GM21717 (cell line): Measurements from ENCODE around the gene CPSF4.

Experiments used
- ATAC-seq: cut with Tn5 transposase; IDR thresholded peaks from one replicate; pipeline ENCODE4 v1.9.1; 2021; ENCODE audit warnings: mild to moderate bottlenecking, moderate library complexity; ENCODE audit not compliant: unreplicated experiment

CPSF4 gene

DNA sequence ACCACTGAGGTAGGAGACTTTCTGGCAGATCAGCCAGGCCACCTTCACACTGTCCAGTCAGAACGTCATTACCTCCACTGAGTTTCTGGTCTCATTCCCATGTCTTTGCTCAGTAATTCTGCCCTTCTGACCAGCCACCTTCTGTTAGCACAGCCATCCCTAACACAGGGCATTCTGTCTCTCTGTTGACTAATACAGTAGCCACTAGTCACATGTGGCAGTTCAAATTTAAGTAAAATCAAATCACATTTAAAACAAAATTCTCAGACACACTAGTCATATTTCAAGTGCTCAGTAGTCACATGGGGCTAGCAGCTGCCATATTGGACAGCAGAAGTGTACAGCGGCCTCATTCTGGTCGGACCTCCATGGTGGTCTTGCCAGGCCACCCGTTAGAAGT, 7.4 kb downstream of the CPSF4 start:
- no peak for ATAC-seq

DNA sequence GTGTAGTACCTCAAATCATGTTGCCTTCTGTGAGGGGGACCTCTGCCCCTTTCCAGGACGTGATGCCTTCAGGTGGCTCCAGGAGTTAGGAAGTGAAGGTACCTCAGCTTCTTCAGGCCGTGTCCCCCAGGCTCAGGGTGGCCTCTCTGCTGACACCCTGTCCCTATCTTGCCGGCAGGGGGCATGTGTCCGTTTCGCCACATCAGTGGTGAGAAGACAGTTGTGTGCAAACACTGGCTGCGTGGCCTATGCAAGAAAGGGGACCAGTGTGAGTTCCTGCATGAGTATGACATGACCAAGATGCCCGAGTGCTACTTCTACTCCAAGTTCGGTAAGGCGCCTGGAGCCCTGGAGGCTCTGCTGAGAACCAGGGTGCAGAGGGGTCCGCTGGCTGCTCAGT, 9.2 kb downstream of the CPSF4 start:
- no peak for ATAC-seq

DNA sequence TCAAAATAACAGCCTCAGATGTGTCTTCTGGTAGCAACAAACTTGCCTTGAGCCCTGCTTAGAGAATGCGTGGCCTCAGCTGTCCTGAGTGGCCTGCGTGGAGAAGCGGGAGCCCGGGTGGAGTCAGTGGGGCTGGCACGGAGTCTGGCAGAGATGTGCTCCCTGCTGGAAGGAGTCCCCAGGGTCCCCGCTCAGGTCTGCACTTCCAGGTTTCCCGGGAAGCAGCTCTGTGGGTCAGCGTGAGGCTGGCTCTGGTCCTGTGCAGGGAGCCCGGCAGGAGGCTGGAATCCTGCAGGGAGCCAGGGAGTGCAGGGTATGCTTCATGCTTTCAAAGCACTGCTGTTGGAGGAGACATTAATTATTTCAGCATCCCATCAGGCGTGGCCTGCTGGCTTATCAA, 10.1 kb downstream of the CPSF4 start:
- ATAC-seq, result no peak

DNA sequence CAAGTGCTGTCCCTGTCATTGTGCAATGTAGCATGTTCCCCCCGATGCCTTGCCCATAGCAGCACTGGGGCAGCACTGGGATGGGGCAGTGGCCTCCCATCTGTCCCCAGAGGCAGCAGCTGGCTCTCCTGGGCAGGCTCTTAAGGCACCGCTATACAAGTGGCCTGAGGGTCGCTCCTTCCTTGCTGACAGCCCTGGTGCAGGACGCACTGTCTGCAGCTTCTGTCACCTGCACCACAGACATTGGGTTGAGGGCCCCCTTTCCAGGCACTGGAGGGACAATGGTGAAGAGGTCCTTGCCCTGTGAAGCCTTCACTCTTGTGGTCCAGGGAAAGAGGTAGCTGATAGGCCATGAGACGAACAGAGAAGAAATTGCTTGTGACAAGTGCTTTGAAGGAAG, 10.6 kb downstream of the CPSF4 start:
- no peak for ATAC-seq

DNA sequence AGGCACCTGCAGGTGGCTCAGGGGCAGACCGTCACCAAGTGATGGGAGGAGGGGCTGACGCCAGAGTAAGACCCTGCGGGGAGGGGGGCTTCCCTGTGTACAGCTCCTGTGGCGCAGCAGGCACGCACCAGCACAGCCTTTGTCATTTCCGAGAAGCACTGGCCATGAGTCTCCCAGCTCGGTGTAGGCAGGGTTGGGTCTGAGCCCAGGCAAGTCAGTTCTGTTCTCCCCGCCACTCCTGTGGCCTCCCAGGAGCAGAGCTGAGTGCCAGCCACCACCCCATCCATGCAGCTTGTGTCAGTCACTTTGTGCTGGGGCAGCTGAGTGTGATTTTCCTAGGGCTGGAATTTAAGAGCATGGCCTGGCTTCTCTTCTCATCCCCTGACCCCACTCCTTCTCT, 13.2 kb downstream of the CPSF4 start:
- no peak for ATAC-seq

DNA sequence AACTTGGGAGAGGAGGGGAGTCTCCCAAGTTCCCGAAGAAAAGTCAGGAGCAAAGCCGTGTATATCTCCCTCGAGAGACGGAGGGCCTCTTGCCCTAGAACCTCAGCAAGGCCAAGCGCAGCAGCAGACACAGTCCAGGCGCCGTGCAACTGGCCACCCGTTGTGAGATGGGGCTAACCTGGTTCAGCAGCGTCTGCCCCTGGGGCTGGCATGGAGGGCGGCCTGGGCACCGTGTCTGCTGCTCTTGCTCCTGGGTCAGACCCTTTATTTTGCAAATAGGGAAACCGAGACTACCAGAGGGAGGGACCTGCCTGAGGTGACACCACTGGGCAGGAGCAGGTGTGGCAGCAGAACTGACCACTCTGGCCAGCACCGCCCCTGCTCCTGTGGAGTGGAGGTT, 13.8 kb downstream of the CPSF4 start:
- ATAC-seq, result no peak

DNA sequence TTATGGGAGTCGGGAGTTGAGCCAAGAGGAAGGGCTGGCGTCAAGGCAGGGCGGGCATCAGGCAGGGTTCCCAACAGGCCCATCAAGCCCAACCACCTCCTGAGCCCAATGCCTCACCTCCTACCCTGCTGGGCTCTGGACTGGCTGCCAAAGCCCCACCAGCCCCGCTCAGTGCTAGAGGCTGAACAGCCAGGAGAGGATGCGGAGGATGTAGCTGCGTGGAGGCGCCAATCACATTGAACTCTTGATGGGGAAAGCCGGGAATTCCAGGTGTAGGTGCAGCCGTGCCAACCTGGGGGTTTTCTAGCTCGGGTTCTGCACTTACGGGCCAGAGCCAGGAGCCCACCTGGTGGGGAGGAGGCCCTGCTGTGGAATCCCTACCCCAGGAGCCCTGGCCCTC, 14.4 kb downstream of the CPSF4 start:
- no peak for ATAC-seq

DNA sequence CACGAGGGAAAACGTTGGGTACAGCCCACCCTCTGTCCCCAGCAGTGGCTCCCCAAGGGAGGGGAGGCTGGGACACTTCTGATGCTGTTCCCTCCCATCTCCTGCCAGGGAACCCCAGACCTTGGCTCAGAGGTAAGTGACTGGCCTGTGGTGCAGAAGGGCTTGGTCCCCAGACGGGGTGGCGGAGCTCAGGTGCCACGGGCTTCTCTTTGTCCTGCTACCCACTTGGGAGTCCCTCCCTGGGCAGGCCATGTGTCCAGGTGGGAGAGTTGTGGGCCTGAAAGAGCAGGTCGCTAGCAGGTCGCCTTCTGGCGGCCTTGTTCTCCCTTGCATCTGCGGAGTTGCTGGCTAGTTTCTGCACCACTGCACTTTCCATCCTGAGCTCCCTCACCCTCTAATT, 17.1 kb downstream of the CPSF4 start:
- no peak for ATAC-seq

DNA sequence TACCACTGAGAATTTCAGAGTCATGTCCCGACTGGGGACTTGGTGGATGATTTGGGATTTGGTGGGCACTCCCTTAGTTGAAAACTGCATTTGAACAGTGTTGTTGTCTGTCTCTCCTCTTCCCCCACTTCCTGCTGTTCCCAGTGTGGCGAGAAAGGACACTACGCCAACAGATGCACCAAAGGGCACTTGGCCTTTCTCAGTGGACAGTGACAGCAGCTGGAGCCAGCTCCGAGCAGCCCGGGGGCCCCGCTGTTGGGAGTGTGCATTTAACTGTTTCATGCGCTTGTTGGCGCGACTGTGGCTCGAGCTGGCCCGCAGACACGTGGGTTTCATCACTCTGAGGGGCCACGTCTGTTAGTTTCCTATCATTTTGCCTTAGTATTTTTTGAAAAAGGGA, 17.5 kb downstream of the CPSF4 start:
- no peak for ATAC-seq

DNA sequence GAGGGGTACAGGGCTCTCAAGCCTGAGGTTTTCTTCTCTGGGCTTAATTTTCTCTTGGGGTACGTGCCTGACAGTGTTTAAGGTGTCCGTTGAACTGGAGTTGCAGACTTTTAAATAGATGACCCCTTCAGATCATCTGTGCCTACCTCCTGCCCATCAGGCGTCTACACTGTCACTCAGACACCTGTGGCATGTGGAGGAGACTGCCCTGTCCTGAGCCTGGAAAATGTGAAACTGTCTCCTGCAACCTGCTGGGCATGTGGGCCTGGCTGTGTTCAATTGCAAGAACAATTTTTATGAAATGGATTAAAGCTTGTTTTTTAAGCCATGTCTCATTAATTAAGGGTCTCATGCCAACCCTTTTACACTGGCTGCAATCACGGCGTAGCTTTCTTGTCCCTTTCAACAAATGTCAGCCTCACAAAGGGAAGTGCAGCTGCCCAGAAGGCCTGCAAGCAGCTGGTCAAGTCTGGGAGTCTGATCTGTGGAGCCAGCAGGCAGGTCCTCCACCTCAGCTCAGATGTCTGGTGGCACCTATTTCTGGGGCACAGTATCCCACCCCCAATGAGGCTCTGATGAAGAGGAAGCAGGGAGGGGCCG, 18.4 kb downstream of the CPSF4 start:
- ATAC-seq, result no peak

DNA sequence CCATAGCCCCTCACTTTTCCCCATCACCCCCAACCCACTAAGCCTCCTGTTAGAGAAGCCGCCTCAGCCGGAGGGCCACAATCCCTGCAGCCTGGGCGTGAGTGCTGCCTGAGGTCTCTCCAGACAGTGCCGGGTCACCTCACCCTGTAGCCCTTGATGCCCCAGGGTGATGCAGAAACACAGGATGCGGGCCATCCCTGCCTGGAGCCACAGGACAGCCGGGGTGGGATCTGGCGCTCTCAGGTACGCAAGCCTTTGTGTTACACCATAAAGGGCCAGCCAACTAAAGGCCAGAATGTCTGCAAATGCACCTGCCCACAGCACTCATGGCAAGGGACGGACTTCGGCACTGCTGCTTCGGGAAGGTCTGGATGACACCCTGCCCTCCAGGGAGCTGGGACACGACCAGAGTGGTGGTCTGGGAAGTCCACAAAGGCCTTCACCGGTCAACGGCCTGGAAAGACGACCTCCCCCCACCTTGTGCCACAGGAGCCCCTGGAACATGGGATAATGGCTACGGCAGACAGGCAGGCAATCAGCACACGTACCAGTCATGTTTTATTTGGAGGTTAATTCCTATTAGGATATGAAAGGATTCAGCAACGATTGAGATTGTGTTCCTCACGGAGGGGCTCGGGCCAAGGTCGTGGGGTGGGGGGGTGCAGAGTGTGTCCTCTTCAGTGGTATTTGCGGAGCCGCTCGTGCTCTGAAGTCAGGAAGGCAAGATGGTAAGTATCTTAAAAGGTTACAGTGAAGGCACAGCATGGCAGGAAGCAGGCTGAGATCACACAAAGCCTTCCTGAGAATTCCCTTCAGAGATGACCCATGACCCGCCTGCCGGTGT, 19.1 kb downstream of the CPSF4 start:
- ATAC-seq, result no peak

DNA sequence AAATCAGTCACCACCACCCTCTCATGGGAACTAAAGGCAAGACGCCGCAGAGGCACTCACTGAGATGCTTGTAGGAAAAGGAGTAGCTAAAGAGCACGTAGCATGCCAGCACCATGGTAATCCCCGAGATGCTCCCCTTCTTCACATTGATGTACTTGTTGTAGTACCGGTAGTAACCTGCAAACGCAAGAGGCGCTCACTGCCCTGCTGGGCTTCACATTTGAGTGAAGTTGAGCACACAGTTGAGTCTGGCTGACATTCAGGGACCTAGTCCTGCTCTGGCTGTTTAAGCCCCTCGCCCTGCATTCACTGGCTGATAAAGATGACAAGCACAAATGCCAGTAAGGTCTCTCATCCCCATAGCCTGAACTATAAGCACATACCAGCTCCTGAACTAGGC, 20.3 kb downstream of the CPSF4 start:
- ATAC-seq, result no peak

DNA sequence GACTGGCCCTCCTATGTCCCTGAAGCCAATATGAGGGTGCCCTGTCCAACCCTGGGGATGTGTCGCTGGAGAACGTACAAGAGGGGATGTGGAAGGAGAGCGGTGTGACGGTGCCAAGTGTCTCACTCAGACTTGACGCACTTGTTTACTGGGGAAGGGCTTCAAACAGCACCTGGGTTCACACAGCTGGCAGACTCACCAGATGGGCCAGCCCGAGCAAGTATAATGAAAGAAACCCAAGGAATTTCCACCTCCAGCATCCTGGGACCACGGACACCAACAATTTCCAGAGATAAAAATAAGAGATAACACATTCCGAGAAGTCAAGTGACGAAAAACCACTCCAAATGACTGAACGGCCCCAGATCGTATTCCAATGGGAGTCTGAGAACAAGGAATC, 21.9 kb downstream of the CPSF4 start:
- no peak for ATAC-seq

DNA sequence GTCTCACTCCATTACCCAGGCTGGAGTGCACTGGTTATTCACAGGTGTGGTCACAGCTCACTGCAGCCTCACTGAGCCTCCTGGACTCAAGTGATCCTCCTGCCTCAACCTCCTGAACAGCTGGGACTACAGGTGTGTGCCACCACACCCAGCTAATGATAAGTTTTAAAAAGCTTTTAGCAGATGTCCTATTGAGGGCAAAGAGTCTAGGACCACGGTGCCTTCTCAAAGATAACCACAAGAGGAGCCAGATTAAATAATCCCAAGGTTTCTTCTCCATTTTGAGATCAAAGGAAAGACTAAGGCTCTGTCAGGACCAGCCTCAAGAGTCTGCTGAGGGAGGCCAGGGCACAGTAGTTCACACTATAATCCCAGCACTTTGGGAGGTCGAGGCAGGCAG, 22.5 kb downstream of the CPSF4 start:
- ATAC-seq, result no peak

DNA sequence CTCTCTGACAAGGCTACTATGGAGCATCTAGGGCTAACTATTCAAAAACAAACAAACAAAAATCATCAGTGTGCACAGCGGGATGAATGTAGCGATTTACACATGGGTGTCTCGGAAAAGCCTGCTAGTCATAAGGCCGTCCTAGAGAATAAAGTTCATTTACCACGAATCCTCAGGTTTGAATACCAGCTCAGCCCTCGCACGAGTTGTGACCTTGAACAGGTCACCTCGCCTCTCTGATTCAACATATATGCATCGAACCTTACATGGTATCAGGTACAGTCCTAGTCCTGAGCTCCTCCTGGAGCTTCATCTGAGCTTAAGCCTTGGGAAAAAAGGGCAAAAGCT, 26.7 kb downstream of the CPSF4 start:
- no peak for ATAC-seq

DNA sequence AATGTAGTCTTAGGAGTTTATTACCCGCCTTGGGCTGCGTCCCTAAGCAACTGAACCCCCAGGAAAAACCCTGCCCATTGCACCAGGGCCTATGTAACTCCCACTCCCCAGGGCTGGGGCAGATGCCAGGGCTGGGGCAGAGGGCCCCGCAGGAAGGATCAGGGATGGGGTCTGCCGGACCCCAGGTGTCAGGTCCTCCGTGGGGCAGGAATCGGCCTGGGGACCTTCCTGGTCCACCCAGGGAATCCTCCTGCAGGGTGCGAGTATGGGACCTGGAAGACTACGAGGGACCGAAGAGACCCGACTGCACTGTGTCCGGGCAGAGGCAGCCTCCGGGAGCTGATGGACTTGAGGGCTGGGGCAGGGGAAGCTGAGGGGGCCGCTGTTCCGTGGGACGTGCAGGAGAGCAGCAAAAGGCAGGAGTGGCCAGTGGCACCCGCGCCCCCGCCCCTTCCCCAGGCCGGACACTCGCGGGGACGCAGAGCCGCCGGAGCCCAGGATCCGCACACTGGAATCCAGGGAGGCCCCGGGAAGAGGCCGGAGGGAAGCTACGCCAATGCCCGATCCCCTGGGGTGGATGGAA, 29.7 kb downstream of the CPSF4 start:
- ATAC-seq, result no peak

DNA sequence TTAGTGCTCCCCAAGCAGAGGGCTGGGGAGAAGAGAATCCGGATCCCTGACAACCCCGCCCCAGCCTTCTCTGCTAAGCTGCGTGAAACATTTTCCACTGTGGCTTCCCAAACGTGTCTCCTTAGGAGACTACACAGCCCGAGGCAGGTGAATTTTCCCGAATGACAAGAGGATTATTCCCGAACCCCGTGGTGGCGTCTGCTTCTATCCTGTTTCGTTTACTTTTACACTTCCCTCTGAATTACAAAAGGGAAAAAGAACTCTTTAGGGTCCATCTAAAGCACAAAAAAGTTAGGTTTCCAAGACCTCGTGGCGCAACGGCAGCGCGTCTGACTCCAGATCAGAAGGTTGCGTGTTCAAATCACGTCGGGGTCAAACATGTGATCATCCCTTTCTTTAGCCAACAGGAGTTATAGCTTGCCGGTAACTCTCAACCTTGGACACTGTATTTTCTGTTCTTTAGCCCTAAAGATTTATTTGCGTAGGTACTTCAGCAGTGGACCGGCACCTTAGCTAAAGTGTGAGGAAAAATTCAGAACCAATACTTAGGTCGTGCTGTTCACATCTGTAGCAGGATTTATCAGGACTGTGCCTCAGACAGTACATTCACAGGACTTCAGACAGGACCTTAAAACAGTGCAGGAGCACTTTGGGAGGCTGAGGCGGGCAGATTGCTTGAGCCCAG, 30.8 kb downstream of the CPSF4 start:
- no peak for ATAC-seq

DNA sequence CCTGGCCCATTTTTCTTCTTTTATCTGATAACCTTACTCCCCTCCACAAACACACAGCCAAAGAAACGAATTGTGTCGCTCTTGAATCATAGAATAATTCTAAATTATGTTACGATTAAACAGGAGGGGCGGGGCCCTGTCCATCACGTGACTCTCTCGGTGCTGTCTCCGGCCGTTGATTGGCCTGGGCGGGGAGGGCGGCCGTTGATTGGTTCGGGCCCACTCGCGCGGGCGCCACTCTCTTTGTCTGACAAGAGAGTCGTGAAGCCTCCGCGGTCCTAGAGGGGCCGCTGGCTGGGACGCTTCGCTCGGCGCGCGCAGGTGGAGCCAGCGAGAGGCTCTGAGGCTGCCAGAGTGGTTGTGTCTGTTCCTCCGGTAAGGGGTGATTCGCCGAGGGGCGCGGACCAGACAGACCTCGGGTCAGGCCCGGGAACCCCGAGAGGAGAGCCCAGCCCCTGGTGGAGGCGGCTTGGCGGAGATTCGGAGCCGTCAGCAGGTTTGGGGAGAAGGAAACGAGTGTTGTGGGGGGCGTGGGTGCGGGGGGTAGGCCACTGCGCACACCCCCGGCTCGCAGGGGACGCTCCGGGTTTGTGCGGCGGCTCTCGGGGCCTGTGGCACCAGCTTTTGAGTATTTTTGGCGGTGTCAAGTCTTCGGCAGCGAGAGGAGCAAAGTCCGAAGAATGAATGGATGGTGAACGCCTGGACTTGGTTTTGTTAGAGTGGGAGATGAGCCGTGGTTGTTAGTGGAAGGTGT, 34.0 kb downstream of the CPSF4 start, which contains the start of gene ZNF789:
TSS of gene ZNF789 (plus strand) at position 330 of the 754 bp plus-strand sequence. CDS start 3,567 bp downstream, outside the sequence.
- ATAC-seq, result peak; percentile 94

DNA sequence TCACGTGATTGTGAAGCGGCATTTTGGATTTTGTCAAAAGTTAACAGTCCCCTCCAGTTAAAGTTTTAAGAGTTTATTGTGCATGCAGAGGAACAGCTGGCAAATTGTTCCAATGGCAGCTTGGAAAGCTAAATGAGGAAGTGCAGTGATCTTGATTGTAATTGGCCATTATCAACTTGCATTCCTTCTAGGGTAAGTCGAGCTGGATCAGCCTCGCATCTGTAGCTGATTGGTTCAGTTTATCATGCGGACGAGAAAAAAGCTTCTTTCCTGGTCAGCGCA, 34.5 kb downstream of the CPSF4 start:
- no peak for ATAC-seq

DNA sequence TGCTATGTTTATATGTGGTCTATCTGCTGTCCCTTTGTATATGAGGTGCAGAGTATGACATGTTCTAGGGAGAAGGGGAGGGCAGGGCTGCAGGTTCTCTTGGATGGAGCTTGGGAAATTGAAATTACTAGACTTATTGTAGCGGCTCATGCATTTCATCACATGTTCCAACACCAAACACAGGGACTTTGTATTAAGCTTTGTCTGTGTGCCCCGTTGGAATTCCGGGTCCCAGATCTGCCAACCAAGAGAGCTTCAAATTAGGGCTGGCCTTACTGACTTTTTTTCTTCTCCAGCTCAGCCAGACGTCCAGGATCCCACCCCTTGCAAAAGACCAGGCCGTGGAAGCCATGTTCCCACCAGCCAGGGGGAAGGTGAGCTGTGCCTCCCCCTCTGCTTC, 37.4 kb downstream of the CPSF4 start:
- ATAC-seq, result no peak
